ENCODE results near the gene URGCP. TPM values are rescaled to one million over a fixed set of nuclear protein-coding genes. Genes with fewer than 3 reads are reported as not detected.
"Not testable (repeated sequence)": the region's sequence is repeated elsewhere in the genome, so short reads cannot be mapped to it uniquely, and the experiment has no call there.

Gene URGCP
- total and polyA plus RNA-seq, 4 donors: 9.1 to 46.7 (median 31.1) TPM

DNA sequence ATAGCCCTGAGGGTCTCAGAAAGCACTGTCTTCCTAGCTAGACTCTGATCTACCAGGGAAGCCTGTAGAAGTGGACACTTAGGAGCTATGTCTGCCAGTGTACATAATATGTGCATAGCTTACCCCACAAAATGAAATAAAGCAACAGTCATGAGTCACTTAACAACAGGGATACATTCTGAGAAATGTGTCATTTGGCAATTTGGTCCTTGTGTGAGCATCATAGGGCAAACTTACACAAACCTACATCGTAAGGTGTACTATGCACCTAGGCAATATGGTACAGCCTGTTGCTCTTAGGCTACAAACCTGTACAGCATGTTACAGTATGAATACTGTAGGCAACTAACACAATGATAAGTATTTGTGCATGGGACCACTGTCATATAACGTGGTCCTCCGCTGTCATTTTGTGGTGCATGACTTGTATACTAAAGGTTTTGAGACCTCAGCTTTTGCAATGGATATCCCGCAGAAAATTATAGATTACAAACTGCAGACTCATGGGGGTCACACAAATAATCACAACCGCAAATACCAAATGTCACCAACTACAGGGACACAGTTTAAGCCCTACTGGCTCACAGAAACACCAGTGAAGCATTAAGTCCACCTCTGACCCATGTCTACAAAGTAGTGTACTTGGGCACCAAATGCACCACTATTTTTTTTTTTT lies 1.7 kb downstream of the URGCP start:
- intact Hi-C loops (cut with DNase I): loop anchor here in 1 of 2 donors (5.0 kb wide), 1 partner anchor 37 kb away; the partner anchor contains the start of gene MRPS24
- H3K9me3 ChIP-seq (ENCODE audit: control insufficient read depth, low read length): no peaks in the 10 kb centered on the region
- H3K4me3 ChIP-seq (ENCODE audit: low read length in 2 of 2): peak overlapping the region in 1 of 2 donors; percentile 96
- no peaks in the 10 kb centered on the region for H3K27me3 ChIP-seq (ENCODE audit: control insufficient read depth in 1 of 2, insufficient read depth in 2 of 2, low read length in 1 of 2)
- WGBS, 2 donors: 93 to 94% methylated on average over 5 of the region's 5 CpGs
- ATAC-seq (ENCODE audit: low FRiP score) (no peak), DNase-seq (no peak)
- H3K36me3 ChIP-seq (ENCODE audit: control insufficient read depth in 1 of 2, insufficient read depth in 2 of 2, low read length in 1 of 2): no peaks in the 10 kb centered on the region
- H3K4me1 ChIP-seq (ENCODE audit: control insufficient read depth in 1 of 2, insufficient read depth in 2 of 2, low read length in 2 of 2): no peaks in the 10 kb centered on the region
- H3K27ac ChIP-seq (ENCODE audit: low read depth in 1 of 2, low read length in 2 of 2): no peak overlapping the region

DNA sequence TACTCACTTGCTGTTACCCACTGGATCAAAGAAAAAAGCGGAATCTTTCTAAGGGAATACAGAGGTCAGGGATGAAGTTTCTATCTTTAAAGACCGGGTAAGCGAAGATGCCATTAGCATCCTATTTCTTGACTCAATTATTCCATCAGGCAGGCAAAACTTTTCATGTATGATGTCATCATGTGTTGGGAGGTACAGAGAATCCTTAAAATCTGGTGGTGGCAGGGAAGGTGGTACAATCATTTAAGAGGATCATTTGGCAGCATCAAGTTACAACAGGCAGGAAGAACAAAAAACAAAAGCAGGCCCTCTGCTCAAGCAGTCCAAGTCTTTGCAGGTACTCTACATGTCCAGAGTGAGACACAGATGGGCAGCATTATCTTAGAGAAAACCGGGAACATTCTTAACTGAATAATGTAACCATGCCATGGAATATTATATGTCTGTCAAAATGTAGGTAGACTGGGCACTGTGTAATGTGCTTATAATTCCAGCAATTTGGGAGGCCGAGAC lies 3.8 kb downstream of the URGCP start:
- H3K27ac ChIP-seq (ENCODE audit: low read depth in 1 of 2, low read length in 2 of 2): no peak overlapping the region
- no peaks in the 10 kb centered on the region for H3K27me3 ChIP-seq (ENCODE audit: control insufficient read depth in 1 of 2, insufficient read depth in 2 of 2, low read length in 1 of 2)
- DNase-seq (no peak), ATAC-seq (ENCODE audit: low FRiP score) (no peak)
- no peaks in the 10 kb centered on the region for H3K36me3 ChIP-seq (ENCODE audit: control insufficient read depth in 1 of 2, insufficient read depth in 2 of 2, low read length in 1 of 2)
- intact Hi-C loops (cut with DNase I): loop anchor here in 1 of 2 donors (5.0 kb wide), 1 partner anchor 35 kb away; the partner anchor contains the start of gene MRPS24
- H3K4me3 ChIP-seq (ENCODE audit: low read length in 2 of 2): no peak overlapping the region
- WGBS, 2 donors: 95 to 96% methylated on average over 5 of the region's 5 CpGs
- H3K4me1 ChIP-seq (ENCODE audit: control insufficient read depth in 1 of 2, insufficient read depth in 2 of 2, low read length in 2 of 2): no peaks in the 10 kb centered on the region
- H3K9me3 ChIP-seq (ENCODE audit: control insufficient read depth, low read length): no peaks in the 10 kb centered on the region

DNA sequence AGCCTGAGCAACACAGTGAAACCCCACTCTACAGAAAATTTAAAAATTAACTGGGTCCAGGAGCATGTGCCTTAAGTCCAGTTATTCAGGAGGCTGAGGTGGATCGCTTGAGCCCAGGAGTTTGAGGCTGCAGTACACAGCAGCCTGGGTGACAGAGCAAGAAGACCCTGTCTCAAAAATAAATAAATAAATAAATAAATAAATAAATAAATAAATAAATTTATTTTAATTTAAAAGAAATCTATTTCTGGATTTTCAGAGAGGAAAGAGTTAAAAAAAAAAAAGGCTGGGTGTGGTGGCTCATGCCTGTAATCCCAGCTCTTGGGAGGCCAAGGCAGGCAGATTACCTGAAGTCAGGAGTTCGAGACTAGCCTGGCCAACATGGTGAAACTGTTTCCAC lies 7.8 kb downstream of the URGCP start:
- WGBS, 2 donors: 95 to 97% methylated on average over 2 of the region's 2 CpGs

DNA sequence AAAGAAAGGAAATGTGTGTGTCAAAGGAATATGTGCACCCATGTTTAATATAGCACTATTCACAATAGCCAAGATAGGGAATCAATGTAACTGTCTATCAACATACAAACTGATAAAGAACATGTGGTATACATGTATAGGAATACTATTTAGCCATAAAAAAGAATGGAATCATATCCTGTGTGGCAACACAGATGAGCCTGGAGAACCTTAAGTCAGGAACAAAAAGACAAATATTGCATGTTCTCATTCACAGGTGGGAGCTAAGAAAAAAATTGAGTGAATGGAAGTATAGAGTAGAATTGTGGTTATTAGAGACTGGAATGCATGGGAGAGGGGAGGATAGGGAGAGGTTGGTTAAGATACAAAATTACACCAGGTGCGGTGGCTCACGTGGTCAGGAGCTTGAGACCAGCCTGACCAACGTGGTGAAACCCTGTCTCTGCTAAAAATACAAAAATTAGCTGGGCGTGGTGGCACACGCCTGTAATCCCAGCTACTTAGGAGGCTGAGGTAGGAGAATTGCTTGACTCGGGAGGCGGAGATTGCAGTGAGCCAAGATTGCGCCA lies 10.5 kb downstream of the URGCP start:
- ATAC-seq (ENCODE audit: low FRiP score): no peak
- H3K4me1 ChIP-seq (ENCODE audit: control insufficient read depth in 1 of 2, insufficient read depth in 2 of 2, low read length in 2 of 2): no peaks in the 10 kb centered on the region
- WGBS, 2 donors: 95 to 96% methylated on average over 8 of the region's 8 CpGs
- H3K27me3 ChIP-seq (ENCODE audit: control insufficient read depth in 1 of 2, insufficient read depth in 2 of 2, low read length in 1 of 2): no peaks in the 10 kb centered on the region
- no peaks in the 10 kb centered on the region for H3K9me3 ChIP-seq (ENCODE audit: control insufficient read depth, low read length)
- H3K4me3 ChIP-seq (ENCODE audit: low read length in 2 of 2): no peak overlapping the region
- no peak for DNase-seq
- H3K36me3 ChIP-seq (ENCODE audit: control insufficient read depth in 1 of 2, insufficient read depth in 2 of 2, low read length in 1 of 2): no peaks in the 10 kb centered on the region
- intact Hi-C loops (cut with DNase I): no loop called here
- no peak overlapping the region for H3K27ac ChIP-seq (ENCODE audit: low read depth in 1 of 2, low read length in 2 of 2)

More for the DNA sequence above, 7.8 kb downstream of the URGCP start:
- H3K27me3 ChIP-seq (ENCODE audit: control insufficient read depth in 1 of 2, insufficient read depth in 2 of 2, low read length in 1 of 2); H3K27ac ChIP-seq (ENCODE audit: low read depth in 1 of 2, low read length in 2 of 2); H3K36me3 ChIP-seq (ENCODE audit: control insufficient read depth in 1 of 2, insufficient read depth in 2 of 2, low read length in 1 of 2); H3K4me1 ChIP-seq (ENCODE audit: control insufficient read depth in 1 of 2, insufficient read depth in 2 of 2, low read length in 2 of 2); H3K4me3 ChIP-seq (ENCODE audit: low read length in 2 of 2); ATAC-seq (ENCODE audit: low FRiP score); intact Hi-C loops (cut with DNase I); DNase-seq; H3K9me3 ChIP-seq (ENCODE audit: control insufficient read depth, low read length): not testable (repeated sequence)

DNA sequence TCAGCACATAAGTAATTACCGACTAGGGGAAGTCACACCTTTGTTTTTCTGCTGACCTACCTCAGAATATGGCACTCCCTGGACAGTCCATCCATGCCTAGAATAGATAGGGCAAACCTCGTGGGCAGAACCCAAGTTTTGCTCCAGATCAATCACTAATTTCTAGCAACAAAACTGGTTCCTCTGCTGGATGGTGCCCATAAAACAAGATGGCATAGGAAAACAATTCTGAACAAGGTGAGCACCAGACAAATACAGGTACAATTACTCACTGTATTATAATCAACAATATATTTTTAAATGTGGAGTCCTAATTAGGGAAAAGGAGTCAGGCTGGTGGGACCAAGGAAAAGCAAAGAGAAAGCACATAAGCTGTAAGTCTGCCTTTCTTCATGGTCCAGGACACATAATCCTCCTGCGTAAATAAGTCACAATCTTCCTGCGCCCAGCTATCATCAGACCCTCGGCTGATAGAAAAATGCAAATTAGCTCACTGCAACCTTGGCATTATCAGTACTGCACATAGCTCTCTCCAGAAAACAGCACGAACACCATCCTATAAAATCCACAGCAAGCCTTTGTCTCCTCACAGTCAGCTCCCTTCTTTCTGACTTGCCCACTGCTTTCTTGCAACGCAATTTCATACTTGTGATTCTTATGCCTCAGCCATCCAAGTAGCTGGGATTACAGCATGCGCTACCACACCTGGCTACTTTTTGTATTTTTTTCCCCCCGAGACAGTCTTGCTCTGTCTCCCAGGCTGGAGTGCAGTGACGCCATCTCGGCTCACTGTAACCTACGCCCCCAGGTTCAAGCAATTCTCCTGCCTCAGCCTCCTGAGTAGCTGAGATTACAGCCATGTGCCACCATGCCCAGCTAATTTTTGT lies 15.1 kb downstream of the URGCP start:
- Histone ChIP-seq H3K27ac (ENCODE audit: low read depth in 1 of 2, low read length in 2 of 2) (no peak overlapping the region), H3K4me1 (ENCODE audit: control insufficient read depth in 1 of 2, insufficient read depth in 2 of 2, low read length in 2 of 2) (no peaks in the 10 kb centered on the region), H3K9me3 (ENCODE audit: control insufficient read depth, low read length) (no peaks in the 10 kb centered on the region), H3K27me3 (ENCODE audit: control insufficient read depth in 1 of 2, insufficient read depth in 2 of 2, low read length in 1 of 2) (no peaks in the 10 kb centered on the region), H3K36me3 (ENCODE audit: control insufficient read depth in 1 of 2, insufficient read depth in 2 of 2, low read length in 1 of 2) (no peaks in the 10 kb centered on the region), H3K4me3 (ENCODE audit: low read length in 2 of 2) (no peak overlapping the region)
- ATAC-seq (ENCODE audit: low FRiP score) (no peak), DNase-seq (no peak)
- WGBS, 2 donors: 87 to 88% methylated on average over 12 of the region's 12 CpGs
- intact Hi-C loops (cut with DNase I): no loop called here

DNA sequence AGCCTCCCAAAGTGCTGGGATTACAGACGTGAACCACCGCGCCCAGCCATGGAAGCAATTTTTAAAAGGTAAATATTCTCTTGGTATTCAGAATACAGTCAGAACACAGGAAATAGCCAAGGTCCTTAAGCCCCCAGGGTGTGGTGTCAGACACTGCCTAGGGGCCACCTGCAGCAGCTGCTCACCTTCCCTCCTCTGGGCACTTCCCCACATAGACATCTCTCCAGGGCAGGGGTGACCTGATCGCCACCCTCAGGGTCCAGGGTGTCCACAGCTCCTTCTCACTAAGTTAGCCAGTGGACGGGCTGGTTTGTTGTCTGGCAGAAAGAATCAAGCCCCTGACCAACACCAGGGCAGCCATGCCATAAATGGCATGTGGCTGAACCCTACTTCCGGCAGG lies 15.9 kb downstream of the URGCP start:
- ATAC-seq (ENCODE audit: low FRiP score): no peak
- no peaks in the 10 kb centered on the region for H3K36me3 ChIP-seq (ENCODE audit: control insufficient read depth in 1 of 2, insufficient read depth in 2 of 2, low read length in 1 of 2)

DNA sequence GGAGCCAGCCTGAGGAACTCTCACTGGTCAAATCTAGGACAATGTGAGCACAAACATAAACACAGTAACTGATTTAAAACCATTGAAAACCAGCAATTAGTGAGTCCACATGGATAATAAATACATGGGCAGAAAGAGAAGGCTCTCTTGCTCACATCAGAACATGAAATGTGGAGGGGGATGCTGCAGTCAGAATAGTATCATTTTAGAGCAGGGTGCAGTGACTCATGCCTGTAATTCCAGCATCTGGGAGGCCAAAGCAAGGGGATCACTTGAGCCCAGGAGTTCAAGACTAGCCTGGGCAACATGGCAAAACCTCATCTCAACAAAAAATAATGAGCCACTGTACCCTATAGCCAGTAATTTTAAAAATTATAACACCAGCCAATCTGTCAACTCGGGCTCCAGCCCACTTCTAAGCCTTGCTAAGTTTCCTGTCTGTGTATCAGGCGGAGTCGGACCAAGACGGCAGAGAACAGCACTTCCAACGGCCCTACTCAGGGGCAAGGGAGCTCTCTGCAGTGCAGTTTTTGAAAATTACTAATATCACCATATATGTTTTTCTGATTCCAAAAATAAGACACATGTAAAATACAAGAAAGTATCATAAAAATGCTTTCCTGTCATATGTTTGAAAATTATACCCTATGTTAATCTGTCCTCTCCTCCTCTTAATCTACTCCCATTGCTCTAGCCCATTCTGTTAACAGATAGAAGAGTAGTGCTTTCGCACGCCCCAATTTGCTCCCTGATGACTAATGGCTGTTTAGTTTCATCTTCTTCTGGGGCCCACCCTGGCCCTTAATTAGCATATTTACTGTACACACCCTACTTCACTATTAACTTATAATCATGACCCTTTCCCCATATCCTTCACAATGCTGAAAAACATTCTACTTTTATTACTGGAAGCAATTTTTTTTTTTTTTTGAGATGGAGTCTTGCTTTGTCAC lies 17.1 kb downstream of the URGCP start:
- Histone ChIP-seq H3K27ac (ENCODE audit: low read depth in 1 of 2, low read length in 2 of 2) (no peak overlapping the region), H3K4me3 (ENCODE audit: low read length in 2 of 2) (no peak overlapping the region), H3K36me3 (ENCODE audit: control insufficient read depth in 1 of 2, insufficient read depth in 2 of 2, low read length in 1 of 2) (no peaks in the 10 kb centered on the region), H3K4me1 (ENCODE audit: control insufficient read depth in 1 of 2, insufficient read depth in 2 of 2, low read length in 2 of 2) (no peaks in the 10 kb centered on the region), H3K27me3 (ENCODE audit: control insufficient read depth in 1 of 2, insufficient read depth in 2 of 2, low read length in 1 of 2) (no peaks in the 10 kb centered on the region), H3K9me3 (ENCODE audit: control insufficient read depth, low read length) (no peaks in the 10 kb centered on the region)
- WGBS, 2 donors: 89 to 90% methylated on average over 7 of the region's 7 CpGs
- ATAC-seq (ENCODE audit: low FRiP score) (no peak), DNase-seq (no peak)
- intact Hi-C loops (cut with DNase I): no loop called here

More for the DNA sequence above, 15.9 kb downstream of the URGCP start:
- no peaks in the 10 kb centered on the region for H3K9me3 ChIP-seq (ENCODE audit: control insufficient read depth, low read length)
- H3K27me3 ChIP-seq (ENCODE audit: control insufficient read depth in 1 of 2, insufficient read depth in 2 of 2, low read length in 1 of 2): no peaks in the 10 kb centered on the region
- WGBS, 2 donors: 92 to 94% methylated on average over 6 of the region's 6 CpGs
- no peak overlapping the region for H3K4me3 ChIP-seq (ENCODE audit: low read length in 2 of 2)
- no peak for DNase-seq
- no peaks in the 10 kb centered on the region for H3K4me1 ChIP-seq (ENCODE audit: control insufficient read depth in 1 of 2, insufficient read depth in 2 of 2, low read length in 2 of 2)
- intact Hi-C loops (cut with DNase I): no loop called here
- H3K27ac ChIP-seq (ENCODE audit: low read depth in 1 of 2, low read length in 2 of 2): no peak overlapping the region

DNA sequence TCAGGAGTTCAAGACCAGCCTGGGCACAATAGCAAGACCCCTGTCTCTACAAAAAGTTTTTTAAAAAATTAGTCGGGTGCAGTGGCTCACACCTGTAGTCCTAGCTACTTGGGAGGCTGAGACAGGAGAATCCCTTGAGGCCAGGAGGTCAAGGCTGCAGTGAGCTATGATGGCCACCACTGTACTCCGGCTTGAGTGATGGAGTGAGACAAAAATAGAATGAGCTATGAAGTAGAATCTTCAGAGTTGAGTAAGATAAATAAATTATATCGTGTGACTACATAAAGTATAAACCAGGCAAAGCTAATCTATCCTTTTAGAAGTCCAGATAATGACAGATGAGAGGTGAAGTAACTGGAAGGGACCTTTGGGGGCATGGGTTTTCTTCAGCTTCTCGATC lies 21.8 kb downstream of the URGCP start:
- Histone ChIP-seq H3K27me3 (ENCODE audit: control insufficient read depth in 1 of 2, insufficient read depth in 2 of 2, low read length in 1 of 2) (no peaks in the 10 kb centered on the region), H3K27ac (ENCODE audit: low read depth in 1 of 2, low read length in 2 of 2) (no peak overlapping the region), H3K4me1 (ENCODE audit: control insufficient read depth in 1 of 2, insufficient read depth in 2 of 2, low read length in 2 of 2) (peaks cover 0 to 3% of the 10 kb centered on the region in 2 donors), H3K4me3 (ENCODE audit: low read length in 2 of 2) (no peak overlapping the region), H3K36me3 (ENCODE audit: control insufficient read depth in 1 of 2, insufficient read depth in 2 of 2, low read length in 1 of 2) (no peaks in the 10 kb centered on the region), H3K9me3 (ENCODE audit: control insufficient read depth, low read length) (no peaks in the 10 kb centered on the region)
- DNase-seq (no peak), ATAC-seq (ENCODE audit: low FRiP score) (no peak)
- 78% methylated on average over 4 of the region's 4 CpGs for WGBS, 2 donors
- intact Hi-C loops (cut with DNase I): no loop called here

Measured in aorta (tissue), 5 donors.